Endodermal cell (in vitro differentiated cells): ENCODE results near the gene ADGRB2. TPM values are rescaled to one million over a fixed set of nuclear protein-coding genes. Genes with fewer than 3 reads are reported as not detected.

Source experiments
- DNase-seq: peaks from one replicate; pipeline ENCODE4 v3.0.0-alpha.2; 2017
- H3K27ac ChIP-seq: 2 replicates; pipeline ENCODE4 v1.5.1; 2013; ENCODE audit warnings: mild to moderate bottlenecking, low read depth, low read length, moderate library complexity
- H3K27me3 ChIP-seq: 2 replicates; pipeline ENCODE4 v1.6.1; 2013; ENCODE audit warnings: mild to moderate bottlenecking, low read length, moderate library complexity; ENCODE audit not compliant: insufficient read depth, control insufficient read depth, poor library complexity, severe bottlenecking
- H3K36me3 ChIP-seq: 2 replicates; pipeline ENCODE4 v1.7.0; 2013; ENCODE audit warnings: mild to moderate bottlenecking, low read length, moderate library complexity; ENCODE audit not compliant: control insufficient read depth, insufficient read depth
- H3K4me1 ChIP-seq: one replicate; pipeline ENCODE4 v1.7.0; 2013; ENCODE audit warnings: low read length; ENCODE audit not compliant: control insufficient read depth, insufficient read depth
- H3K4me3 ChIP-seq: 2 replicates; pipeline ENCODE4 v1.5.1; 2013; ENCODE audit warnings: mild to moderate bottlenecking, low read length, moderate library complexity
- H3K9ac ChIP-seq: 2 replicates; pipeline ENCODE4 v1.6.1; 2013; ENCODE audit warnings: mild to moderate bottlenecking, low read length, moderate library complexity; ENCODE audit not compliant: poor library complexity, severe bottlenecking; ENCODE audit errors: extremely low read depth
- H3K9me3 ChIP-seq: 2 replicates; pipeline ENCODE4 v1.6.1; 2013; ENCODE audit warnings: mild to moderate bottlenecking, low read length, moderate library complexity; ENCODE audit not compliant: control insufficient read depth
- H3K27ac Mint-ChIP-seq: 2 replicates; pipeline ENCODE4 v1.8.0; 2020; ENCODE audit warnings: mixed read lengths
- H3K27me3 Mint-ChIP-seq: 2 replicates; pipeline ENCODE4 v1.8.0; 2021; ENCODE audit warnings: mild to moderate bottlenecking, mixed read lengths; ENCODE audit not compliant: insufficient read depth
- H3K36me3 Mint-ChIP-seq: 2 replicates; pipeline ENCODE4 v1.8.0; 2020; ENCODE audit warnings: low read depth, mixed read lengths
- H3K4me1 Mint-ChIP-seq: 2 replicates; pipeline ENCODE4 v1.8.0; 2020; ENCODE audit warnings: mixed read lengths
- H3K4me3 Mint-ChIP-seq: 2 replicates; pipeline ENCODE4 v1.8.0; 2020; ENCODE audit warnings: mild to moderate bottlenecking, moderate library complexity, mixed read lengths
- H3K9me3 Mint-ChIP-seq: 2 replicates; pipeline ENCODE4 v1.8.0; 2020; ENCODE audit warnings: mild to moderate bottlenecking, mixed read lengths
- CTCF ChIP-seq: fragments of 200-600 bp; sonication (generic); conservative IDR thresholded peaks from 2 replicates; pipeline ENCODE4 v1.5.0; 2021; ENCODE audit warnings: antibody characterized with exemption, mild to moderate bottlenecking
- WGBS, 2 experiments: methylation state at CpG; one replicate each; pipeline versions ENCODE4 v1.1.5 to v1.1.7; 2013; ENCODE audit warnings: missing lambda C conversion rate in 2 of 2, mixed read lengths in 1 of 2; ENCODE audit not compliant: insufficient coverage in 1 of 2, insufficient read length in 1 of 2; 5-methylcytosine and 5-hydroxymethylcytosine counted together
- total RNA-seq, 2 donors: library from RNA; stranded (reverse); fragmentation: NEBNext Ultra II Directional in 1 of 2; extraction: Animal tissue kit (Norgen Biotek cat#: 25700) in 1 of 2; gene quantifications; 2 replicates in 1 of 2; 3 replicates in 1 of 2; pipeline ENCODE4 v1.2.1, GENCODE V29; 2021

The ADGRB2 gene
- total RNA-seq, 2 donors from 2014 or later = 13.1 to 22.7 TPM

- Mint-ChIP-seq H3K4me3 (peak overlapping the region; percentile 57), H3K9me3 (no peaks in the 10 kb centered on the region), H3K27ac (no peak overlapping the region), H3K27me3 (peaks cover 57% of the 10 kb centered on the region), H3K36me3 (no peaks in the 10 kb centered on the region), H3K4me1 (peaks cover 64% of the 10 kb centered on the region)
- H3K4me1 ChIP-seq = peaks cover 32% of the 10 kb centered on the region
- DNase-seq = no peak
- H3K27me3 ChIP-seq = peaks cover 35% of the 10 kb centered on the region
- 15 to 29% methylated on average over 32 to 68 of the region's 68 CpGs for WGBS, 2 experiments
- TF ChIP-seq CTCF = peak; percentile 27
- H3K4me3 ChIP-seq = peak overlapping the region; percentile 30
- H3K27ac ChIP-seq = no peak overlapping the region
- H3K9me3 ChIP-seq = no peaks in the 10 kb centered on the region
- H3K36me3 ChIP-seq = no peaks in the 10 kb centered on the region
- no peak overlapping the region for H3K9ac ChIP-seq
Measured at GRCh38 chr1:31771891-31772668, 7.9 kb upstream of the ADGRB2 start.

GRCh38 chr1:31769720-31770390 is 5.7 kb upstream of the ADGRB2 start:
- H3K4me1 ChIP-seq = peaks cover 37% of the 10 kb centered on the region
- Mint-ChIP-seq H3K27ac (peak overlapping the region; percentile 73), H3K4me3 (no peak overlapping the region), H3K36me3 (no peaks in the 10 kb centered on the region), H3K4me1 (peaks cover 63% of the 10 kb centered on the region), H3K27me3 (peaks cover 50% of the 10 kb centered on the region), H3K9me3 (no peaks in the 10 kb centered on the region)
- no peak overlapping the region for H3K27ac ChIP-seq
- no peaks in the 10 kb centered on the region for H3K36me3 ChIP-seq
- H3K27me3 ChIP-seq = peaks cover 33% of the 10 kb centered on the region
- H3K9me3 ChIP-seq = no peaks in the 10 kb centered on the region
- TF ChIP-seq CTCF = no peak
- H3K4me3 ChIP-seq = no peak overlapping the region
- WGBS, 2 experiments = 48 to 53% methylated on average over 7 to 12 of the region's 12 CpGs
- no peak overlapping the region for H3K9ac ChIP-seq
- DNase-seq = no peak

- Histone ChIP-seq H3K4me3 (no peak overlapping the region), H3K27ac (no peak overlapping the region), H3K36me3 (no peaks in the 10 kb centered on the region), H3K9ac (no peak overlapping the region), H3K27me3 (peaks cover 26% of the 10 kb centered on the region), H3K9me3 (no peaks in the 10 kb centered on the region), H3K4me1 (peaks cover 37% of the 10 kb centered on the region)
- Mint-ChIP-seq H3K4me1 (peaks cover 64% of the 10 kb centered on the region), H3K9me3 (no peaks in the 10 kb centered on the region), H3K27me3 (peaks cover 47% of the 10 kb centered on the region), H3K27ac (no peak overlapping the region), H3K4me3 (no peak overlapping the region), H3K36me3 (no peaks in the 10 kb centered on the region)
- 68 to 77% methylated on average over 4 to 5 of the region's 5 CpGs for WGBS, 2 experiments
- TF ChIP-seq CTCF = no peak
- DNase-seq = no peak
Measured at GRCh38 chr1:31768939-31769704, 5.0 kb upstream of the ADGRB2 start.
